ENCODE results near the gene CREBBP. TPM values are rescaled to one million over a fixed set of nuclear protein-coding genes. Genes with fewer than 3 reads are reported as not detected.

CREBBP gene
- total RNA-seq, 3 donors from 2014 or later: 57.9 to 107 (median 81.6) TPM

- Histone ChIP-seq H3K4me1 (ENCODE audit: low read depth) (no peaks in the 10 kb centered on the region), H3K36me3 (ENCODE audit: low read depth) (peaks cover 7% of the 10 kb centered on the region), H3K9me3 (no peaks in the 10 kb centered on the region), H3K4me3 (no peak overlapping the region)
- intact Hi-C loops (cut with DNase I, micrococcal nuclease): no loop called here
- no peak for TF ChIP-seq CTCF (IDR thresholded peaks at IDR 0.05)
- no peak for ATAC-seq
- DNase-seq: no peak
Observed at GRCh38 chr16:3785413-3785812, 95.1 kb downstream of the CREBBP start.

- no peaks in the 10 kb centered on the region for H3K9me3 ChIP-seq
- no peak for ATAC-seq
- no peak overlapping the region for H3K4me3 ChIP-seq
- H3K36me3 ChIP-seq (ENCODE audit: low read depth): peaks cover 7% of the 10 kb centered on the region
- no peak for DNase-seq
- no peak for TF ChIP-seq CTCF (IDR thresholded peaks at IDR 0.05)
- intact Hi-C loops (cut with DNase I, micrococcal nuclease): no loop called here
- no peaks in the 10 kb centered on the region for H3K4me1 ChIP-seq (ENCODE audit: low read depth)
Observed at GRCh38 chr16:3783516-3783915, 97.0 kb downstream of the CREBBP start.

- ATAC-seq (no peak), DNase-seq (no peak)
- no peak for TF ChIP-seq CTCF (IDR thresholded peaks at IDR 0.05)
- H3K9me3 ChIP-seq: no peaks in the 10 kb centered on the region
- H3K4me3 ChIP-seq: no peak overlapping the region
- H3K4me1 ChIP-seq (ENCODE audit: low read depth): no peaks in the 10 kb centered on the region
- intact Hi-C loops (cut with DNase I, micrococcal nuclease): no loop called here
- peaks cover 7% of the 10 kb centered on the region for H3K36me3 ChIP-seq (ENCODE audit: low read depth)
Observed at GRCh38 chr16:3782566-3782965, 97.9 kb downstream of the CREBBP start.

- Histone ChIP-seq H3K4me3 (no peak overlapping the region), H3K4me1 (ENCODE audit: low read depth) (no peaks in the 10 kb centered on the region), H3K9me3 (no peaks in the 10 kb centered on the region), H3K36me3 (ENCODE audit: low read depth) (peaks cover 7% of the 10 kb centered on the region)
- ATAC-seq (no peak), DNase-seq (no peak)
- no peak for TF ChIP-seq CTCF (IDR thresholded peaks at IDR 0.05)
- intact Hi-C loops (cut with DNase I, micrococcal nuclease): no loop called here
Observed at GRCh38 chr16:3781421-3781820, 99.1 kb downstream of the CREBBP start.

GRCh38 chr16:3780570-3780969 lies 99.9 kb downstream of the CREBBP start:
- ATAC-seq (peak; percentile 25), DNase-seq (no peak)
- H3K4me3 ChIP-seq: no peak overlapping the region
- no peaks in the 10 kb centered on the region for H3K4me1 ChIP-seq (ENCODE audit: low read depth)
- TF ChIP-seq CTCF (IDR thresholded peaks at IDR 0.05): no peak
- intact Hi-C loops (cut with DNase I, micrococcal nuclease): no loop called here
- peaks cover 7% of the 10 kb centered on the region for H3K36me3 ChIP-seq (ENCODE audit: low read depth)
- no peaks in the 10 kb centered on the region for H3K9me3 ChIP-seq

GRCh38 chr16:3776316-3776715 lies 104.2 kb downstream of the CREBBP start:
- ATAC-seq: no peak
- no peaks in the 10 kb centered on the region for H3K9me3 ChIP-seq
- DNase-seq: no peak
- peaks cover 3% of the 10 kb centered on the region for H3K36me3 ChIP-seq (ENCODE audit: low read depth)
- H3K4me3 ChIP-seq: no peak overlapping the region
- no peak for TF ChIP-seq CTCF (IDR thresholded peaks at IDR 0.05)
- intact Hi-C loops (cut with DNase I, micrococcal nuclease): no loop called here
- no peaks in the 10 kb centered on the region for H3K4me1 ChIP-seq (ENCODE audit: low read depth)
